ENCODE data around the gene FBXL17. TPM values are rescaled to one million over a fixed set of nuclear protein-coding genes. Genes with fewer than 3 reads are reported as not detected.

Gene FBXL17
- total RNA-seq, 4 donors from 2014 or later: 14.4 to 22.0 (median 16.6) TPM

- WGBS: 56% methylated on average over 1 of the region's 1 CpG
- H3K4me3 ChIP-seq: no peak overlapping the region
- no peak overlapping the region for H3K27ac ChIP-seq (replicated peaks in 1 of 4)
- H3K4me1 ChIP-seq: no peaks in the 10 kb centered on the region
- peaks cover 0 to 3% (median 0%) of the 10 kb centered on the region in 4 donors for H3K36me3 ChIP-seq
- no peak for TF ChIP-seq EP300 (IDR thresholded peaks at IDR 0.05)
- TF ChIP-seq POLR2A (IDR thresholded peaks at IDR 0.05; ENCODE audit: low read depth): no peak
- no peak for TF ChIP-seq CTCF (IDR thresholded peaks at IDR 0.05)
- TF ChIP-seq POLR2AphosphoS5 (IDR thresholded peaks at IDR 0.05): no peak
- no peaks in the 10 kb centered on the region for H3K9me3 ChIP-seq
- H3K27me3 ChIP-seq: no peaks in the 10 kb centered on the region
- no peak for DNase-seq (ENCODE audit: extremely low spot score)
- intact Hi-C loops (cut with DNase I): no loop called here
Observed at GRCh38 chr5:108145351-108145750, 236.5 kb downstream of the FBXL17 start.

- H3K27ac ChIP-seq (replicated peaks in 1 of 4): no peak overlapping the region
- peaks cover 0 to 3% (median 0%) of the 10 kb centered on the region in 4 donors for H3K36me3 ChIP-seq
- no peak for DNase-seq (ENCODE audit: extremely low spot score)
- H3K4me1 ChIP-seq: no peaks in the 10 kb centered on the region
- H3K9me3 ChIP-seq: no peaks in the 10 kb centered on the region
- H3K27me3 ChIP-seq: no peaks in the 10 kb centered on the region
- WGBS: 81% methylated on average over 4 of the region's 4 CpGs
- no peak overlapping the region for H3K4me3 ChIP-seq
- no peak for TF ChIP-seq EP300 (IDR thresholded peaks at IDR 0.05)
- no peak for TF ChIP-seq POLR2A (IDR thresholded peaks at IDR 0.05; ENCODE audit: low read depth)
- no peak for TF ChIP-seq POLR2AphosphoS5 (IDR thresholded peaks at IDR 0.05)
- no peak for TF ChIP-seq CTCF (IDR thresholded peaks at IDR 0.05)
- intact Hi-C loops (cut with DNase I): no loop called here
Observed at GRCh38 chr5:108144332-108144731, 237.6 kb downstream of the FBXL17 start.

GRCh38 chr5:108143581-108143980 is 238.3 kb downstream of the FBXL17 start:
- no peak for DNase-seq (ENCODE audit: extremely low spot score)
- H3K27me3 ChIP-seq: no peaks in the 10 kb centered on the region
- no peaks in the 10 kb centered on the region for H3K9me3 ChIP-seq
- TF ChIP-seq POLR2A (IDR thresholded peaks at IDR 0.05; ENCODE audit: low read depth): no peak
- no peak for TF ChIP-seq POLR2AphosphoS5 (IDR thresholded peaks at IDR 0.05)
- TF ChIP-seq CTCF (IDR thresholded peaks at IDR 0.05): no peak
- no peak for TF ChIP-seq EP300 (IDR thresholded peaks at IDR 0.05)
- no peak overlapping the region for H3K4me3 ChIP-seq
- intact Hi-C loops (cut with DNase I): no loop called here
- H3K4me1 ChIP-seq: no peaks in the 10 kb centered on the region
- peaks cover 0 to 3% (median 0%) of the 10 kb centered on the region in 4 donors for H3K36me3 ChIP-seq
- H3K27ac ChIP-seq (replicated peaks in 1 of 4): no peak overlapping the region

- Histone ChIP-seq H3K4me1 (no peaks in the 10 kb centered on the region), H3K9me3 (no peaks in the 10 kb centered on the region), H3K27ac (replicated peaks in 1 of 4) (no peak overlapping the region), H3K4me3 (no peak overlapping the region), H3K27me3 (no peaks in the 10 kb centered on the region), H3K36me3 (peaks cover 0 to under 1% (median 0%) of the 10 kb centered on the region in 4 donors)
- DNase-seq (ENCODE audit: extremely low spot score): no peak
- WGBS: 94% methylated on average over 2 of the region's 2 CpGs
- intact Hi-C loops (cut with DNase I): no loop called here
- no peak for TF ChIP-seq EP300 (IDR thresholded peaks at IDR 0.05)
- TF ChIP-seq CTCF (IDR thresholded peaks at IDR 0.05): no peak
- no peak for TF ChIP-seq POLR2A (IDR thresholded peaks at IDR 0.05; ENCODE audit: low read depth)
- TF ChIP-seq POLR2AphosphoS5 (IDR thresholded peaks at IDR 0.05): no peak
Observed at GRCh38 chr5:108141676-108142075, 240.2 kb downstream of the FBXL17 start.

- TF ChIP-seq CTCF (IDR thresholded peaks at IDR 0.05) (no peak), POLR2AphosphoS5 (IDR thresholded peaks at IDR 0.05) (no peak), POLR2A (IDR thresholded peaks at IDR 0.05; ENCODE audit: low read depth) (no peak), EP300 (IDR thresholded peaks at IDR 0.05) (no peak)
- no peak overlapping the region for H3K4me3 ChIP-seq
- no peaks in the 10 kb centered on the region for H3K4me1 ChIP-seq
- intact Hi-C loops (cut with DNase I): no loop called here
- H3K27ac ChIP-seq (replicated peaks in 1 of 4): no peak overlapping the region
- no peak for DNase-seq (ENCODE audit: extremely low spot score)
- no peaks in the 10 kb centered on the region for H3K9me3 ChIP-seq
- 76% methylated on average over 2 of the region's 2 CpGs for WGBS
- H3K36me3 ChIP-seq: no peaks in the 10 kb centered on the region
- H3K27me3 ChIP-seq: no peaks in the 10 kb centered on the region
Observed at GRCh38 chr5:108136493-108136892, 245.4 kb downstream of the FBXL17 start.

Data from esophagus muscularis mucosa (tissue), 4 donors.